SK-MEL-5 (cell line): ENCODE data around the gene POTEF. TPM values are rescaled to one million over a fixed set of nuclear protein-coding genes. Genes with fewer than 3 reads are reported as not detected.
"Not testable (repeated sequence)": the region's sequence is repeated elsewhere in the genome, so short reads cannot be mapped to it uniquely, and the experiment has no call there.

ENCODE experiments used
- DNase-seq: peaks from one replicate; pipeline ENCODE4 v3.0.0-alpha.2; 2016; ENCODE audit warnings: low read depth, low spot score
- in situ Hi-C: cut with HindIII; loops from 2 replicates; pipeline ENCODE4 v1.10.0; 2016; ENCODE audit warnings: low sequenced_read_pairs, high pct_unique_total_duplicates, low pct_unique_long_range_greater_than_20kb
- total RNA-seq: library from RNA; depleted of rRNA; stranded (reverse); fragments of >200 nt; shearing (Covaris generic); gene quantifications from 2 replicates; pipeline ENCODE4 v1.2.3, GENCODE V29; 2014

Gene POTEF
- total RNA-seq, 1 experiment from 2014 or later = not detected

GRCh38 chr2:130139331-130140280 lies 10.6 kb upstream of the POTEF start:
- in situ Hi-C loops, DNase-seq: not testable (repeated sequence)

GRCh38 chr2:130138841-130139251 lies 9.8 kb upstream of the POTEF start:
- in situ Hi-C loops = not testable (repeated sequence)

GRCh38 chr2:130138326-130138725 lies 9.3 kb upstream of the POTEF start:
- in situ Hi-C loops = not testable (repeated sequence)

More at GRCh38 chr2:130138841-130139251, 9.8 kb upstream of the POTEF start:
- DNase-seq = not testable (repeated sequence)

GRCh38 chr2:130137118-130137517 lies 8.1 kb upstream of the POTEF start:
- DNase-seq, in situ Hi-C loops: not testable (repeated sequence)

More at GRCh38 chr2:130138326-130138725, 9.3 kb upstream of the POTEF start:
- not testable (repeated sequence) for DNase-seq

- DNase-seq, in situ Hi-C loops: not testable (repeated sequence)
Observed at GRCh38 chr2:130136546-130136945, 7.5 kb upstream of the POTEF start.

- in situ Hi-C loops = no loop called here
- DNase-seq = no peak
Observed at GRCh38 chr2:130135692-130136541, 6.9 kb upstream of the POTEF start.

- DNase-seq, in situ Hi-C loops: not testable (repeated sequence)
Observed at GRCh38 chr2:130128464-130128863, 558 bp downstream of the POTEF start.

- in situ Hi-C loops, DNase-seq: not testable (repeated sequence)
Observed at GRCh38 chr2:130127726-130128125, 1.3 kb downstream of the POTEF start.

GRCh38 chr2:130120924-130121323 lies 8.1 kb downstream of the POTEF start:
- DNase-seq, in situ Hi-C loops: not testable (repeated sequence)

GRCh38 chr2:130102597-130103363 lies 26.2 kb downstream of the POTEF start:
- DNase-seq, in situ Hi-C loops: not testable (repeated sequence)

GRCh38 chr2:130062645-130063044 lies 66.4 kb downstream of the POTEF start:
- in situ Hi-C loops = not testable (repeated sequence)

GRCh38 chr2:130059982-130060381 lies 69.0 kb downstream of the POTEF start:
- DNase-seq, in situ Hi-C loops: not testable (repeated sequence)

More at GRCh38 chr2:130062645-130063044, 66.4 kb downstream of the POTEF start:
- DNase-seq = not testable (repeated sequence)

GRCh38 chr2:130056336-130056735 lies 72.7 kb downstream of the POTEF start:
- in situ Hi-C loops, DNase-seq: not testable (repeated sequence)

GRCh38 chr2:130053217-130053911 lies 75.7 kb downstream of the POTEF start:
- DNase-seq, in situ Hi-C loops: not testable (repeated sequence)

- DNase-seq, in situ Hi-C loops: not testable (repeated sequence)
Observed at GRCh38 chr2:130052376-130052775, 76.6 kb downstream of the POTEF start.

- in situ Hi-C loops = not testable (repeated sequence)
Observed at GRCh38 chr2:130048422-130048821, 80.6 kb downstream of the POTEF start.

GRCh38 chr2:130038265-130038603 lies 90.8 kb downstream of the POTEF start:
- in situ Hi-C loops, DNase-seq: not testable (repeated sequence)

More at GRCh38 chr2:130048422-130048821, 80.6 kb downstream of the POTEF start:
- DNase-seq = not testable (repeated sequence)
